OCI-LY7 (cell line): ENCODE data around the gene MTMR2. TPM values are rescaled to one million over a fixed set of nuclear protein-coding genes. Genes with fewer than 3 reads are reported as not detected.

ENCODE experiments used
- BruUV-seq: library from RNA; stranded (reverse); fragments of 400-500 nt; replicated peaks from 2 replicates; lab custom pipeline; 2021; lab: Mats Ljungman, UMichigan
- CTCF ChIA-PET: fragments of 300-600 bp; sonication (Branson Sonifier 250); formaldehyde crosslinking; loops from one replicate; lab custom pipeline; 2022; ENCODE audit warnings: antibody characterized with exemption; ENCODE audit not compliant: unreplicated experiment; lab: Charles Lee
- POLR2A ChIA-PET: fragments of 300-600 bp; sonication (Branson Sonifier 250); formaldehyde crosslinking; loops from one replicate; lab custom pipeline; 2022; ENCODE audit warnings: antibody characterized with exemption; lab: Charles Lee
- DNase-seq: peaks from one replicate; pipeline ENCODE4 v3.0.0-alpha.2; 2015; ENCODE audit warnings: low spot score
- H2AFZ ChIP-seq: fragments of 200-600 bp; sonication (generic), shearing (Covaris generic); 2 replicates; pipeline ENCODE4 v1.6.1; 2014; ENCODE audit warnings: mild to moderate bottlenecking, antibody characterized with exemption, low read length, moderate library complexity
- H3K27ac ChIP-seq: fragments of 200-600 bp; sonication (generic); 2 replicates; pipeline ENCODE4 v1.5.1; 2014; ENCODE audit warnings: mixed run types, low read depth, mild to moderate bottlenecking, moderate library complexity, low read length, inconsistent platforms; ENCODE audit not compliant: poor library complexity, severe bottlenecking
- H3K36me3 ChIP-seq: fragments of 200-600 bp; sonication (generic); 2 replicates; pipeline ENCODE4 v1.6.1; 2014; ENCODE audit warnings: mild to moderate bottlenecking, antibody characterized with exemption, low read length, moderate library complexity, mixed read lengths; ENCODE audit not compliant: insufficient read depth
- H3K4me1 ChIP-seq: fragments of 200-600 bp; sonication (generic); 2 replicates; pipeline ENCODE4 v1.5.1; 2014; ENCODE audit warnings: mild to moderate bottlenecking, low read length; ENCODE audit not compliant: insufficient read depth, poor library complexity, severe bottlenecking
- H3K4me2 ChIP-seq: fragments of 200-600 bp; sonication (generic); 2 replicates; pipeline ENCODE4 v1.6.1; 2014; ENCODE audit warnings: mild to moderate bottlenecking, low read length
- H3K4me3 ChIP-seq: fragments of 200-600 bp; sonication (generic); 2 replicates; pipeline ENCODE4 v1.5.1; 2014; ENCODE audit warnings: mild to moderate bottlenecking, low read depth, low read length; ENCODE audit not compliant: poor library complexity, severe bottlenecking
- H3K79me2 ChIP-seq: fragments of 200-600 bp; sonication (generic); 2 replicates; pipeline ENCODE4 v1.6.1; 2016; ENCODE audit warnings: low read depth, mild to moderate bottlenecking, low read length, moderate library complexity, mixed read lengths; ENCODE audit not compliant: insufficient read depth
- H3K9me2 ChIP-seq: fragments of 200-600 bp; sonication (generic); 2 replicates; pipeline ENCODE4 v1.6.1; 2016; ENCODE audit warnings: mild to moderate bottlenecking, low read length, mixed read lengths; ENCODE audit not compliant: insufficient read depth
- H3K9me3 ChIP-seq: fragments of 200-600 bp; sonication (generic); 2 replicates; pipeline ENCODE4 v1.6.1; 2014; ENCODE audit warnings: mild to moderate bottlenecking, mixed run types, low read length, mixed read lengths
- H4K20me1 ChIP-seq: fragments of 200-600 bp; sonication (generic); 2 replicates; pipeline ENCODE4 v1.6.1; 2014; ENCODE audit warnings: mild to moderate bottlenecking, antibody characterized with exemption, low read length, moderate library complexity, mixed read lengths; ENCODE audit not compliant: insufficient read depth
- EZH2phosphoT487 ChIP-seq: fragments of 200-600 bp; sonication (generic); IDR thresholded peaks from 2 replicates; pipeline ENCODE4 v1.6.1; 2018; ENCODE audit warnings: low read depth, borderline replicate concordance, mild to moderate bottlenecking, mixed run types, antibody characterized with exemption, low read length, moderate library complexity, mixed read lengths
- intact Hi-C: fragments of 100-400 bp; cut with micrococcal nuclease; formaldehyde crosslinking; loops from one replicate; pipeline ENCODE4 v1.10.0; 2022; ENCODE audit not compliant: unreplicated experiment
- total RNA-seq, 2 experiments: library from RNA; depleted of rRNA in 1 of 2; stranded (reverse); fragments of >200 nt in 1 of 2; shearing (Covaris generic) in 1 of 2; gene quantifications; 2 replicates each; pipeline ENCODE4 v1.2.3, GENCODE V29; 2014 to 2022
- TF ChIP-seq, protein P1 (sequence below): fragments of 200-600 bp; sonication (generic); conservative IDR thresholded peaks from 2 replicates; pipeline ENCODE4 v1.5.1; 2014; ENCODE audit warnings: mild to moderate bottlenecking, antibody characterized with exemption, low read length, moderate library complexity, mixed read lengths

Gene MTMR2
- total RNA-seq, 2 experiments from 2014 or later, result 0.79 to 13.0 TPM

- Histone ChIP-seq H3K4me2 (peak overlapping the region; percentile 92), H3K9me2 (no peaks in the 10 kb centered on the region), H3K4me1 (peaks cover 28% of the 10 kb centered on the region), H3K27ac (no peak overlapping the region), H3K4me3 (no peak overlapping the region), H2AFZ (no peak overlapping the region), H3K9me3 (no peaks in the 10 kb centered on the region), H3K36me3 (peaks cover 17% of the 10 kb centered on the region), H3K79me2 (peaks cover 76% of the 10 kb centered on the region), H4K20me1 (peaks cover 42% of the 10 kb centered on the region)
- BruUV-seq, result no TSS peak
- POLR2A ChIA-PET, result interaction anchor here (0.8 to 3.3 kb wide), 4 partner anchors 12 to 724 kb away, joined by 3 to 12 read pairs (median 3); partner anchors contain the start of gene SRSF8
- TF ChIP-seq, protein P1, sequence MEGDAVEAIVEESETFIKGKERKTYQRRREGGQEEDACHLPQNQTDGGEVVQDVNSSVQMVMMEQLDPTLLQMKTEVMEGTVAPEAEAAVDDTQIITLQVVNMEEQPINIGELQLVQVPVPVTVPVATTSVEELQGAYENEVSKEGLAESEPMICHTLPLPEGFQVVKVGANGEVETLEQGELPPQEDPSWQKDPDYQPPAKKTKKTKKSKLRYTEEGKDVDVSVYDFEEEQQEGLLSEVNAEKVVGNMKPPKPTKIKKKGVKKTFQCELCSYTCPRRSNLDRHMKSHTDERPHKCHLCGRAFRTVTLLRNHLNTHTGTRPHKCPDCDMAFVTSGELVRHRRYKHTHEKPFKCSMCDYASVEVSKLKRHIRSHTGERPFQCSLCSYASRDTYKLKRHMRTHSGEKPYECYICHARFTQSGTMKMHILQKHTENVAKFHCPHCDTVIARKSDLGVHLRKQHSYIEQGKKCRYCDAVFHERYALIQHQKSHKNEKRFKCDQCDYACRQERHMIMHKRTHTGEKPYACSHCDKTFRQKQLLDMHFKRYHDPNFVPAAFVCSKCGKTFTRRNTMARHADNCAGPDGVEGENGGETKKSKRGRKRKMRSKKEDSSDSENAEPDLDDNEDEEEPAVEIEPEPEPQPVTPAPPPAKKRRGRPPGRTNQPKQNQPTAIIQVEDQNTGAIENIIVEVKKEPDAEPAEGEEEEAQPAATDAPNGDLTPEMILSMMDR, result no peak
- TF ChIP-seq EZH2phosphoT487, result no peak
- intact Hi-C loops, result loop anchor here (5.0 to 10.0 kb wide), 3 partner anchors 423 to 595 kb away; partner anchors contain the start of gene CCDC82
- CTCF ChIA-PET, result no interaction called here
- no peak for DNase-seq
Observed at GRCh38 chr11:95792200-95792599, 131.7 kb downstream of the MTMR2 start.

- Histone ChIP-seq H3K4me2 (peak overlapping the region; percentile 92), H3K9me3 (no peaks in the 10 kb centered on the region), H3K4me3 (peak overlapping the region; percentile 83), H4K20me1 (peaks cover 42% of the 10 kb centered on the region), H3K9me2 (no peaks in the 10 kb centered on the region), H3K4me1 (peaks cover 28% of the 10 kb centered on the region), H3K36me3 (peaks cover 22% of the 10 kb centered on the region), H2AFZ (no peak overlapping the region), H3K79me2 (peaks cover 77% of the 10 kb centered on the region), H3K27ac (no peak overlapping the region)
- BruUV-seq, result no TSS peak
- DNase-seq, result no peak
- CTCF ChIA-PET, result no interaction called here
- TF ChIP-seq, protein P1, result no peak
- intact Hi-C loops, result loop anchor here (5.0 to 10.0 kb wide), 3 partner anchors 423 to 596 kb away; partner anchors contain the start of gene CCDC82
- POLR2A ChIA-PET, result interaction anchor here (1.4 to 3.3 kb wide), 2 partner anchors 10 to 724 kb away, joined by 7 to 12 read pairs; partner anchors contain the start of gene SRSF8
Observed at GRCh38 chr11:95791709-95792033, 132.2 kb downstream of the MTMR2 start.
